DMS 273 (cell line): Measurements from ENCODE around the gene XAGE3.
"Not testable (repeated sequence)": the region's sequence is repeated elsewhere in the genome, so short reads cannot be mapped to it uniquely, and the experiment has no call there.

Experiments used
- DNase-seq: peaks from one replicate; lab custom pipeline; 2025; ENCODE audit not compliant: unreplicated experiment; lab: John Stamatoyannopoulos, UW

XAGE3 gene

DNA sequence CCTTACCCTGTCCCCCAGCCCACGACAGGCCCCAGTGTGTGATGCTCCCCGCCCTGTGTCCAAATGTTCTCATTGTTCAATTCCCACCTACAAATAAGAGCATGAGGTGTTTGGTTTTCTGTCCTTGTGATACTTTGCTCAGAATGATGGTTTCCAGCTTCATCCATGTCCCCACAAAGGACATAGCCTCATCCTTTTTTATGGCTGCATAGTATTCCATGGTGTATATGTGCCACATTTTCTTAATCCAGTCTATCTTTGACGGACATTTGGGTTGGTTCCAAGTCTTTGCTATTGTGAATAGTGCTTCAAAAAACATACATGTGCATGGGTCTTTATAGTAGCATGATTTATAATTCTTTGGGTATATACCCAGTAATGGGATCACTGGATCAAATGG, 24.3 kb downstream of the XAGE3 start:
- DNase-seq = not testable (repeated sequence)

DNA sequence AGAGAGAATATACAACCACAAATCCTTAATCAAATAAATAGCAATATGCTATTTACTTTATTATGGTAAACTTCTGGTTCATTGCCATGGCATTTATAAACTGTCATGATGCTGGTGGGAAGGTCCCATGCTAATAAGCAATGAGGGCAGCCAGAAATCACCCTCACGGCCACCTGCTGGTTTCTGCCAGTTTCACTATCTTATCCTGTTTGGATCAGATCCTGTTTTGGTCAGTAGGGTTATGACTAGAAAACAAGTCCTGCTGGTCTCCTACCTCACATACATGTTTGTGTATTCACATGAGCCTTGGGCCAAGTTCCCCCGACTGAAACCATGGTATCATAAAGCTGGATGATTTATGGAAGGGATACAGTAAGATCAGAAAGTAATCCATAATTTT, 28.7 kb downstream of the XAGE3 start:
- DNase-seq = no peak

DNA sequence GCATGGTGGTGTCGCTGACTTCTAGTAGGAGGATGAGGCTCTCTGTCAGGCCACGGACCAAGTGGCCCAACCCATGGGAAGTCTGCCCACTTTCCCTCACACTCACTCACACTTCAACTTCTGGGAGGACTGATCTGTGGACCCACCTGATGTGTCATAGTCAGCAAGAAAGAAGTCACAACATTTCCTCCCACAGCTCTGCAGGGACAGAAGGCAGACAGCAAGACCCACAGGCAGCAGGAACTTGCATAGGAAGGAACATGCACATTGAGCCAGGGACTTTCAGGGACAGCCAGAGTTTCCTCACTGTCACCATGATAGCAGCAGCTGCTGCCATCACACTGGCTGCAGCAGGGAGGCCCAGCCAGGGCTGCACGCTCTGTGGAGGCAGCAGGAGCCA, 37.3 kb downstream of the XAGE3 start:
- DNase-seq = no peak

DNA sequence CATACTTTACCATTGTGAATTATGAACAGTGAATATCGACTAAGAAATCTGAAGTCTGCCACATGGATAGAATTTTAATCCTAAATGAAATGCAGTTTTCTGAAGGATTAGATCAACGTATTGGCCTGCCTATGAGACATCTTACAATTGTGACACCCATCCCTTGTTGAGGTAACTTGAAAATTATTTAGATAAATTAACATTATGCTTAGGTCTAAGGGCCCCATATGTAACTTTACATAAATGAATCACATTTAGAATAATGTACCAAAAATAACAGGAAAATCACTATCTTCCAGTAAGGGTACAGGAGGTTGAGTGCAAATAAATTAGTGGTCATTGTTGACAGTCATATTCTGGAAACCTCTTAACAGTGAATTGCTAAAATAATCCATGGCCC, 43.3 kb downstream of the XAGE3 start:
- DNase-seq = no peak

DNA sequence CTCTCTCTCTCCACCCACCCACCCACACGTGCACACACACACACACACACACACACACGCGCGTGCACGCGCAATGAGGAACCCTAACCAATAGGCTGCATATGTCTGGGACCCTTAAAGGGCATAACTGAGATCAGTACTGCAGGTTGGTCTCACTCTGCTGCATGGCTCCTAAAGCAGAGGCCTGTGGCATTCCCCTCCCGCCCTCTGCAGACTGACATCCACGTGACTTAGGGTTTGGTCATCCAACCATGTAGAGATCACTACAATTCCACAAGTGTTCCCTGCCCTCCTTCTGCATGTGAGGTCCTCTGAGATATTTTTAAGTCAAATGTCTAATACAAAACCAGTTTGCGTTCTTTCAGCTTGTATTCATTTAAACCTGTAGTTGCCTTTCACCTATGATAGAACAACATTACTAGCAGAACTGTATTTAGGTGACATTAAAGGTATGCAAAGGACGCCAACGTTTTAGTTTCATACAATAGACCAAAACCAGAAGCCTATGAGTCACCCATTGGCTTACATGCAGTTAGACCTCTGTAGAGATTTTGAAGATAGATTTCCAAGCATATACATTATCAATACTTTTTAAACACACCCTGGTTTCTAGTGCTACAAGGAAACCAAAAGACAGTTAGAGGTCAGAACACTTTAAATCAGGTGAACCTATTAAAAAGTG, 46.7 kb downstream of the XAGE3 start:
- no peak for DNase-seq

DNA sequence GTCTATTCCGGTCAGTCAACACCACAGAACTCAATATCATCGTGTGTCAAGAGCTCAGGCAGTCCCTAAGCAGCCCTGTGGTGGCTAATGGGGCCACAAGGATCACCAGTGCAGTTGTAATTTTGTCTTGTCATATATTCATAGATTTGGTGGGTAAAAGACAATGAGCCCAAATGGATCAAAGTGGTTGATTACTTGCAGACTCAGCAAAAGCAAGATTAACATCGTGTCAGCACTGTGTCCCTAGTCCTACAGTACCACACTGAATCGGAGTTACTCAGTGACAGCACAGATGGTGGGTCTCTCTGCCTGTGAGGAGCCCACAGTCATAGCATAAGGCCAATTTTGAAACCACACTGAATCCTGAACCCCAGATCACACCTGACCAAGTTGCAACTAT, 48.1 kb downstream of the XAGE3 start:
- DNase-seq = no peak
